Activated naive CD4-positive, alpha-beta T cell treated with anti-CD3 and anti-CD28 coated beads, Interleukin-2, amount 50 U/mL, for 24 hours (primary cell): ENCODE data around the gene ELANE.
"Not testable (repeated sequence)": the region's sequence is repeated elsewhere in the genome, so short reads cannot be mapped to it uniquely, and the experiment has no call there.

Experiments
- H3K27ac Mint-ChIP-seq: one replicate; pipeline ENCODE4 v1.8.0; 2021; ENCODE audit warnings: mild to moderate bottlenecking, mixed read lengths
- H3K27me3 Mint-ChIP-seq: one replicate; pipeline ENCODE4 v1.8.0; 2021; ENCODE audit warnings: mixed read lengths
- H3K36me3 Mint-ChIP-seq: one replicate; pipeline ENCODE4 v1.8.0; 2021; ENCODE audit warnings: mixed read lengths
- H3K4me1 Mint-ChIP-seq: one replicate; pipeline ENCODE4 v1.8.0; 2021; ENCODE audit warnings: mixed read lengths
- H3K4me3 Mint-ChIP-seq: one replicate; pipeline ENCODE4 v1.8.0; 2021; ENCODE audit warnings: mild to moderate bottlenecking, mixed read lengths
- H3K9me3 Mint-ChIP-seq: one replicate; pipeline ENCODE4 v1.8.0; 2021; ENCODE audit warnings: mixed read lengths

Gene ELANE

DNA sequence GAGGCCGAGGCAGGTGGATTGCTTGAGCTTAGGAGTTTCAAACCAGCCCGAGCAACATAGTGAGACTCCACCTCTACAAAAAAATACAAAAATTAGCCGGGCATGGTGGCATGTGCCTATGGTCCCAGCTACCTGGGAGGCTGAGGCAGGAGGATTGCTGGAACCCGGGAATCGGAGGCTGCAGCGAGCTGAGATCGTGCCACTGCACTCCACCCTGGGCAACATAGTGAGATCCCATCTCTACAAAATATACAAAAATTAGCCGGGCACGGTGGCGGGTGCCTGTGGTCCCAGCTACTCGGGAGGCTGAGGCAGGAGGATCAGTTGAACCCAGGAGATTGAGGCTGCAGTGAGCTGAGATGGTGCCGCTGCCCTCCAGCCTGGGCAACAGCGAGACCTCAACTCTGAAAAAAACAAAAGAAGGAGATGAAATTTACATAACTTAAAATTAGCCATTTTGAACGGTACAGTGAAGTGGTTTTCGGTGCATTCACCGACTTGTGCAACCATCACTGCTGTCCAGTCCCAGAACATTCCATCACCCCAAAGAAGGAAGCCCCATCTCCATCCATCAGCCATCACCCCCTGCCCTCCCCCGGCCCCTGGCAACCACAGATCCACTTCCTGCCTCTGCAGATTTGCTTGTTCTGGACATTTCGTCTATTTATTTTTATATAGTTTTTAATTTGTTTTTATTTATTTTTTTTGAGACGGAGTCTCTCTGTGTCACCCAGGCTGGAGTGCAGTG is 26.0 kb upstream of the ELANE start:
- Mint-ChIP-seq H3K27me3 (peaks cover 7% of the 10 kb centered on the region), H3K4me3 (no peak overlapping the region), H3K4me1 (no peaks in the 10 kb centered on the region), H3K9me3 (no peaks in the 10 kb centered on the region), H3K36me3 (no peaks in the 10 kb centered on the region), H3K27ac (no peak overlapping the region)

DNA sequence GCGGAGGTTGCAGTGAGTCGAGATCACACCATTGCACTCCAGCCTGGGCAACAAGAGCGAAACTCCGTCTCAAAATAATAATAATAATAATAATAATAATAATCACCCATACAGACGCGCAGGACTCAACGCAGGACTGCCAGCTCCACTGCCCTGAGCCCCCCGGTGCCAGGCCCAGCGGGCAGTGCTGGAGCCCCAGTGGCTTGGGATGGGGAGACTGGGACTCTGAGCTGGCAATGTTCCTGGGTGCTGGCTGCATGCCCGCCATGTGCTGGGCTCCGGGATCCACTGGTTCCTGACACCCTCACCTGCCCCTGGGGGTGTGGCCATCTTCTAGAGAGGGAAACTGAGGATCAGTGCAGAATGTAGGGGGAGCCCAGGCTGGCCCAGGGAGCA is 24.8 kb upstream of the ELANE start:
- Mint-ChIP-seq H3K4me1 (no peaks in the 10 kb centered on the region), H3K4me3 (no peak overlapping the region), H3K9me3 (no peaks in the 10 kb centered on the region), H3K36me3 (no peaks in the 10 kb centered on the region), H3K27ac (no peak overlapping the region), H3K27me3 (peaks cover 7% of the 10 kb centered on the region)

DNA sequence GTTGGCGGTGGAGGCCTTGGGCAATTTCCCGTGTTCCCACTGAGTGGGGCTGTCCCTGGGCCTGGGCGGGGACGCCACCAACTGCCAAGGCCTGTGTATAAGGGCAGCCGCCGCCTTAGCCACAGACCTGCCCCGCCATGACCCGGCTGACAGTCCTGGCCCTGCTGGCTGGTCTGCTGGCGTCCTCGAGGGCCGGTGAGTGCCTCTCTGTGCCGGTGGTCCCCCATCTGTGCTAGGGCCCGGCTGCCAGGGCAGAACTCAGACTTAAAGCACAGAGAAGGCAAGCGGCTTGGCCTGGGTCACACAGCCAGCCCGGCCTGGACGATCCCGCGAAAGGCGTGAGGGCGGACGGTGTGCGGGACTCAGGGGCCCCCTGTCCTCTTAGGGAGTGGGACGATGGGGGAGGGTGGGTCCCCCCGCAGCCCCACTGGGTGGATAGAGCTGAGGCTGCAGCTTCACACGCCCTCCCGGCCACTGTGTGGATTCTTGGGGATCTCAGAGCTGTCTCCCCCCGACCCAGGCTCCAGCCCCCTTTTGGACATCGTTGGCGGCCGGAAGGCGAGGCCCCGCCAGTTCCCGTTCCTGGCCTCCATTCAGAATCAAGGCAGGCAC is 24.3 kb upstream of the ELANE start, which contains the start of gene AZU1:
Gene AZU1 (plus strand): TSS at position 128 of the 612 bp plus-strand sequence. CDS start 10 bp downstream, at position 138.
- no peak within 1 kb of the TSS for H3K27ac Mint-ChIP-seq
- no peaks in the 10 kb centered on the region for H3K9me3 Mint-ChIP-seq
- H3K27me3 Mint-ChIP-seq = peaks cover 7% of the 10 kb centered on the region
- no peaks in the 10 kb centered on the region for H3K4me1 Mint-ChIP-seq
- H3K36me3 Mint-ChIP-seq = no peaks in the 10 kb centered on the region
- H3K4me3 Mint-ChIP-seq = no peak within 1 kb of the TSS

DNA sequence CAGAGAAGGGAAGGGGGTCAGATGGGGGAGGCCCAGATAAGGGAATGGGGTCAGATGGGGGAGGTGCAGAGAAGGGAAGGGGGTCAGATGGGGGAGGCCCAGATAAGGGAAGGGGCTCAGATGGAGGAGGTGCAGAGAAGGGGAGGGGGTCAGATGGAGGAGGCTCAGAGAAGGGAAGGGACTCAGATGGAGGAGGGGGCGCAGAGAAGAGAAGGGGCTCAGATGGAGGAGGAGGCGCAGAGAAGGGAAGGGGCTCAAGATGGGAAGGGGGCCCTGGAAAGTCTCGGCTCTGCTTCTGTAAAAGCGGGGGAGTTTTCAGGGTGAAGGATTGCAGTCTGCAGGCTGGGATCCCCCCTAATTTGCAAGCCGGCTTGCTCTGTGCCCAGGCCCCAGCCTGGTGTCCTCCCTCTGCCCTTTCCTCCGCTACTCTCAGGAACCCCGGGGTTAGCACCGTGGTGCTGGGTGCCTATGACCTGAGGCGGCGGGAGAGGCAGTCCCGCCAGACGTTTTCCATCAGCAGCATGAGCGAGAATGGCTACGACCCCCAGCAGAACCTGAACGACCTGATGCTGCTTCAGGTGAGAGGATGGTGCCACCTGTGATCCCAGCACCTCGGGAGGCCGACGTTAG is 22.9 kb upstream of the ELANE start:
- no peaks in the 10 kb centered on the region for H3K4me1 Mint-ChIP-seq
- no peaks in the 10 kb centered on the region for H3K9me3 Mint-ChIP-seq
- no peak overlapping the region for H3K4me3 Mint-ChIP-seq
- peaks cover under 1% of the 10 kb centered on the region for H3K27me3 Mint-ChIP-seq
- H3K36me3 Mint-ChIP-seq = no peaks in the 10 kb centered on the region
- no peak overlapping the region for H3K27ac Mint-ChIP-seq

DNA sequence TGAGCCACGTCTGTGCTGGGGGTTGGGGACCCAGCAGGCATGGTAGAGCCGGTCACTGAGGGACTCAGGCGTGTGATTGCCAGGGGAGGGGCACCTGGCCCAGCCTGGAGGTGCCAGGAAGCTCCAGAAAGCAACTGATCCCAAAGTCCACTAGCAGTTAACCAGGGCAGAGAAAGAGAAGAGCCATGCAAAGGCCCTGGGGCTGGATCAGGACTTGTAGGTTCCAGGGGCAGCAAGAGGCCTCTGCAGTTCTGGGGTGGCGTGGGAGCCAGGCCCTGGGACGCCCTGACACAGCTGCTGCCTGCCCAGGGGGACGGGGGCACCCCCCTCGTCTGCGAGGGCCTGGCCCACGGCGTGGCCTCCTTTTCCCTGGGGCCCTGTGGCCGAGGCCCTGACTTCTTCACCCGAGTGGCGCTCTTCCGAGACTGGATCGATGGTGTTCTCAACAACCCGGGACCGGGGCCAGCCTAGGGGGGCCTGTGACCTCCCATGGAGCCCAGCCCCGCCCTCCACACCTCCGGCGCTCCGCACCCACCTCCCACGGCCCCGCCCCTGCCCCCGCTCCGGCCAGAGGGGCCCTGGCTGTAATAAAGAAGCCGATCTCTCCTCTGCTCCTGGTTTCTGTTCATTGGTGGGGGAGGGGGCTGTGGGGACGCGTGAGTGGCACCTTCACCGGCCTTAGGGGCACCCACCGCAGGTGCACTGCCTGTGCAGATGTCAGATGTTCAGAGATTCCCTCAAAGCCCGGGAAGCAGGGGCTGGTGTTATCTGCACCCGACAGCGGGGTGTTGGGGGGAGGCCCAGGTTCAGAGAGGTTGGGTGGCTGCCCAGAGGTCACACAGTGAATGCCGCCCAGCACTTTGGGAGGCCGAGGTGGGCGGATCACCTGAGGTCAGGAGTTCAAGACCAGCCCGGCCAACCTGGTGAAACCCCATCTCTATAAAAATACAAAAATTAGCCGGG is 20.4 kb upstream of the ELANE start:
- Mint-ChIP-seq H3K36me3 (no peaks in the 10 kb centered on the region), H3K4me1 (no peaks in the 10 kb centered on the region), H3K9me3 (no peaks in the 10 kb centered on the region), H3K27me3 (peaks cover 3% of the 10 kb centered on the region), H3K4me3 (no peak overlapping the region), H3K27ac (no peak overlapping the region)

DNA sequence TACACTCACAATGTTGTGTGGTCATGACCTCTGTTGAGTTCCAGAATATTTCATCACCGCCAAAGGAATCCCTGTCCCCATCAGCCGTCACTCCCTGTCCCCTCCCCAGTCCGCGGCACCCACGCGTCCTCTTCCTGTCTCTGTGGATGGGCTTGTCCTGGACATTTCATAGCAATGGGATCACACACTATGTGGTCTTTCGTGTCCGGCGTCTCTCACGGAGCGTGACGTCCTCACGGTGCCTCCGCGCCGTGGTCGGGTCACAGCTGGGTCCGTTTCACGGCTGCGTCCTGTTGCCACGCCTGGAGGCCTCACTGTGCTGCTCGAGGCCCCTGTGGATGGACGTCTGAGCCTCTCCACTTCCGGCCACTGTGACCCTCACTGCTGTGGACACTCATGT is 17.9 kb upstream of the ELANE start:
- Mint-ChIP-seq H3K4me1 (no peaks in the 10 kb centered on the region), H3K27me3 (peaks cover 6% of the 10 kb centered on the region), H3K36me3 (no peaks in the 10 kb centered on the region), H3K9me3 (no peaks in the 10 kb centered on the region), H3K4me3 (no peak overlapping the region), H3K27ac (no peak overlapping the region)

DNA sequence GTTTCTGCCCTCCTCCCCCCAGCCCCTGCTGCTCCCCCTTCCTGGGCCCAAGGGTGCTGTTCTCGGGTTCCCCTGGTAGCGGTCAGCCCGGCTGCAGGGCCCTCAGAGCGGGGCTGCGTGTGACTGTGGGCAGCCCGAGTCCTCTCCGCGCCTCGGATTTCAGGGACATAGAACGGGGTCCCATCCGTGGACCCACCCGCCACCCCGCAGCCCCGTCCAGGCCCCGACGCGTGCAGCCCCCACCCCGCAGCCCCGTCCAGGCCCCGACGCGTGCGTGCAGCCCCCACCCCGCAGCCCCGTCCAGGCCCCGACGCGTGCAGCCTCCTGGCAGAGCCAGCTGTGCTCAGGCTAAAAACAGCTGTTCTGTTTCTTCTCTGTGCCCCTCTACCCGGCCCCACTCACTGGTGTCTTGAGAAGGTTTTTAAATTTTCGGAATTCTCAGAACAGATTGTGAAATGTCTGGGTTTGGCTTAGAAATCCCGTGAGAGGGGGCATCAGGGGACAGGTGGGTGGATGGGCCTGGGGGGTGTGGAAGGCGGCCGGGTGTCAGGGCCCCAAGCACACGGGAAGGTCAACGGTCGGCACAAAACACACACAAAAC is 16.8 kb upstream of the ELANE start:
- H3K9me3 Mint-ChIP-seq = no peaks in the 10 kb centered on the region
- no peaks in the 10 kb centered on the region for H3K4me1 Mint-ChIP-seq
- peaks cover 6% of the 10 kb centered on the region for H3K27me3 Mint-ChIP-seq
- no peak overlapping the region for H3K27ac Mint-ChIP-seq
- H3K36me3 Mint-ChIP-seq = no peaks in the 10 kb centered on the region
- no peak overlapping the region for H3K4me3 Mint-ChIP-seq

DNA sequence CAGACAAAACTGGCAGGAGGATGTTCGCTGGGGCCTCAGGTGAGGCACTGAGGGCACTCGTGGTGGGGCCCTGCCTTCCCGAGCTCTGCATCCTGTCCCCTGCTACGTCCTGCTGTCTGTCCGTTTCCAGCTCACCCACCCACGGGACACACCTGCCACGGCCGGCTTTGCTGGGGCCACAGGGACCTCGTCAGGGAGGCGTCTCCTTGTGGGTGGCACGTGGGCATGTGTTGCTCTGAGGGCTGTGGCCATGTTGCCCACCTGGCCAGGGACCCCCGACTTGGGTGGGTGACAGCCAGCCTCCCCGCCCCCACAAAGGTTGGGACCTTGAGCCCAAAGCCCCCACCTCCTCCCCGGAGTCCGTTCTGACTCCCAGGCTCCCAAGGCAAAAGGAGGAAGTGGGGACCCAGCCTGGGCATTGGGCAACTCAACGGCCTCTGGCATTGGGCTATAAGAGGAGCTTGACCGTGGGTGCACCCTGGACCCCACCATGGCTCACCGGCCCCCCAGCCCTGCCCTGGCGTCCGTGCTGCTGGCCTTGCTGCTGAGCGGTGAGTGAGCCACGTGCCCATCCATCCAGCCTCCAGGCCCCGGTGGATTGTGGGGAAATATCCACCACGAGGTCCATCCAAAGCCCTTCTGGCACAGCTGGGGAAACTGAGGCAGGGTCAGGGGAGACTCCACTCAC is 11.4 kb upstream of the ELANE start, which contains the start of gene PRTN3:
Gene PRTN3 (plus strand): TSS at position 481 of the 688 bp plus-strand sequence. CDS start 10 bp downstream, at position 491.
- Mint-ChIP-seq H3K4me1 (peaks cover 4% of the 10 kb centered on the region), H3K9me3 (no peaks in the 10 kb centered on the region), H3K27me3 (peaks cover 18% of the 10 kb centered on the region), H3K4me3 (no peak within 1 kb of the TSS), H3K27ac (no peak within 1 kb of the TSS), H3K36me3 (no peaks in the 10 kb centered on the region)

DNA sequence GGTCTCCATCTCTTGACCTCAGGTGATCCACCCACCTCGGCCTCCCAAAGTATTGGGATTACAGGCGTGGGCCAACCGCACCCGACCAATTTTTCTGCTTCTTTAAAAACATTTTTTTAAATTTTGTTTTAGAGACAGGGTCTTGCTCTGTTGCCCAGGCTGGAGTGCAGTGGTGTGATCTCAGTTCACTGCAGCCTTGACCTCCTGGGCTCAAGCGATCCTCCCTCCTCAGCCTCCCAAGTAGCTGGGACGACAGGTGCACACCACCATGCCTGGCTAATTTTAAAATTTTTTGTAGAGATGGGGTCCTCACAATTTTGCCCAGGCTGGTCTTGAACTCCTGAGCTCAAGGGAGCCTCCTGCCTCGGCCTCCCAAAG is 9.3 kb upstream of the ELANE start:
- H3K9me3 Mint-ChIP-seq, H3K36me3 Mint-ChIP-seq, H3K4me3 Mint-ChIP-seq, H3K4me1 Mint-ChIP-seq, H3K27ac Mint-ChIP-seq: not testable (repeated sequence)
- H3K27me3 Mint-ChIP-seq = peaks cover 20% of the 10 kb centered on the region

DNA sequence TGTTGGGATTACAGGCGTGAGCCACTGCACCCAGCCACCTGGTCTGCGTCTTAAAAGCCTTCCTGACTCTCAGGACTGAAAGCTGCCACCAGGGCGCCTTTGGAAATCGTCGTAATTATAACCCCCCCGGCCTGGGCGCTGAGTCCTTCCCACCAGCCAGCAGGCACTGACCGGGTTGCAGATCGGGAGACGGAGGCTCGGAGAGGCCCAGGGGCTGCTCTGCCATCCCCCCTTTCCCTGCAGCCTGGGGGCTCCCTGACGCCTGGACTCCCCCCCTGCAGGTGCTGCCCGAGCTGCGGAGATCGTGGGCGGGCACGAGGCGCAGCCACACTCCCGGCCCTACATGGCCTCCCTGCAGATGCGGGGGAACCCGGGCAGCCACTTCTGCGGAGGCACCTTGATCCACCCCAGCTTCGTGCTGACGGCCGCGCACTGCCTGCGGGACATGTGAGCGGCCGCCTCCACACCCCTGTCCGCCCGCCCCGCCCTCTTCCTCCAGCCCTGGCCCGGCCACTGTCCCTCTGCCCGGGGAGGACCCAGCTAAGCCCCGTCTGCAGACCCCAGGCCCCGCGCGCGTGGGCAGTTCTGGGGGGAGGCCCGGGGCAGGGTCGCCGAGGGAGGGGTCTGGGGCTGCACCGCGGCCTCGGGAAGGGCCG is 8.8 kb upstream of the ELANE start:
- H3K27ac Mint-ChIP-seq = no peak overlapping the region
- no peak overlapping the region for H3K4me3 Mint-ChIP-seq
- H3K27me3 Mint-ChIP-seq = peaks cover 22% of the 10 kb centered on the region
- no peaks in the 10 kb centered on the region for H3K36me3 Mint-ChIP-seq
- peaks cover 4% of the 10 kb centered on the region for H3K4me1 Mint-ChIP-seq
- H3K9me3 Mint-ChIP-seq = no peaks in the 10 kb centered on the region

DNA sequence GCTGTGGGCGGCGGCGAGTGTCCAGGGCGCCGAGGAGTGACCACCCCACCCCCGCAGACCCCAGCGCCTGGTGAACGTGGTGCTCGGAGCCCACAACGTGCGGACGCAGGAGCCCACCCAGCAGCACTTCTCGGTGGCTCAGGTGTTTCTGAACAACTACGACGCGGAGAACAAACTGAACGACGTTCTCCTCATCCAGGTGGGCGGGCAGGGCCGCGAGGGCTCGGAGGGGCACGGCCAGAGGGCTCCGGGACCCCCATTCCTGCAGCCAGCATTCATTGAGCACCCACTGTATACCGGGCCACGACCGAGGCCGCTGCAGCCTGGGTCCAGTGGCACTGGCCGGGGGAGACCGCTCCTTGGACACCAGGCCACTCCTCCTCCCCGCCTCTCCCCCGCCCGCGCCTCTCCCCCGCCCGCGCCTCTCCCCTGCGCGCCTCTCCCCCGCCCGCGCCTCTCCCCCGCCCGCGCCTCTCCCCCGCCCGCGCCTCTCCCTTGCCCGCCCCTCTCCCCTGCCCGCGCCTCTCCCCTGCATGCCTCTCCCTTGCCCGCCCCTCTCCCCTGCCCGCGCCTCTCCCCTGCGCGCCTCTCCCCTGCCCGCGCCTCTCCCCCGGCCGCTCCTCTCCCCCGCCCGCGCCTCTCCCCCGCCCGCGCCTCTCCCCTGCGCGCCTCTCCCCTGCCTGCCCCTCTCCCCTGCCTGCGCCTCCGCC is 8.1 kb upstream of the ELANE start:
- Mint-ChIP-seq H3K36me3 (no peaks in the 10 kb centered on the region), H3K4me3 (no peak overlapping the region), H3K27ac (no peak overlapping the region), H3K27me3 (peaks cover 23% of the 10 kb centered on the region), H3K9me3 (no peaks in the 10 kb centered on the region), H3K4me1 (peaks cover 4% of the 10 kb centered on the region)

DNA sequence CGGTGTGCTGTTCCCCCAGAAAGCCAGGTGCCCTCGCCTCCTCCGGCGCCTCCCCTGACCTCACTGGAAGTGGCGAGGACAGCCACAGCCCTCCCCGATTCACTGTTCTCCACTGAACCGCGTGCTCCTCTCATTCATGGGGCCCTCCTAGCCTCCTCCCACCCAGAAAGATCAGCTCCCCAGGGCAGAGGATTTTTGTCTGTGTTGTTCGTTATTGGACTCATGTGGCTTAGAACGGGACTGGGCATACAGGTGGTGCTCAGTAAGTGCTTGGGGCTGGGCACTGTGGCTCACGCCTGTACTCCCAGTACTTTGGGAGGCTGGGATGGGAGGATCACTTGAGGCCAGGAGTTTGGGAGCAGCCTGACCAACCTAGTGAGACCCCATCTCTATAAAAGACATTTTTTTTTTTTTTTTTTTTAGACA is 7.5 kb upstream of the ELANE start:
- Mint-ChIP-seq H3K36me3 (no peaks in the 10 kb centered on the region), H3K9me3 (no peaks in the 10 kb centered on the region), H3K27me3 (peaks cover 24% of the 10 kb centered on the region), H3K4me3 (no peak overlapping the region), H3K4me1 (peaks cover 4% of the 10 kb centered on the region), H3K27ac (no peak overlapping the region)

DNA sequence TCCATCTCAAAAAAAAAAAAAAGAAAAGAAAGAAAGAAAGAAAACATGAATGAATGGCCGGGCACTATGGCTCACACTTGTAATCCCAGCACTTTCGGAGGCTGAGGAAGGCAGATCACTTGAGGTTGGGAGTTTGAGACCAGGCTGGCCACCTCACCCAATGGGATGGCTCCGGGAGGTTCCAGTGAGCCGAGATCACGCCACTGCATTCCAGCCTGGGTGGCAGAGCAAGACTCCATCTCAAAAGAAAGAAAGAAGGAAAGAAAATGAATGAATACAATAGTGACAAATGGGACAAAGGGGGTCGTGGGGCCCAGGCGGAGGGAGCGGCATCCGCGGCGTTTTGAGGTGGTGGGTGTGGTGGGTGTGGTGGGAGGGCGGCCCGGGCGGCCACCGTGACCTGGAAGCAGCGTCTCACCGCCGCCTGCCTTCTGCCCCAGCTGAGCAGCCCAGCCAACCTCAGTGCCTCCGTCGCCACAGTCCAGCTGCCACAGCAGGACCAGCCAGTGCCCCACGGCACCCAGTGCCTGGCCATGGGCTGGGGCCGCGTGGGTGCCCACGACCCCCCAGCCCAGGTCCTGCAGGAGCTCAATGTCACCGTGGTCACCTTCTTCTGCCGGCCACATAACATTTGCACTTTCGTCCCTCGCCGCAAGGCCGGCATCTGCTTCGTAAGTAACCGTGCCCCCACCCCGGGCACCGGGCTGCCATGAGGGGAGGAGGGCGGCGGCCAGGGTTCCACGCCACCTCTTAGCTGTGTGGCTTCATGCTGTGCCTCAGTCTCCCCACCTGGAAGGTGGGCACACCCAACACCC is 6.2 kb upstream of the ELANE start:
- Mint-ChIP-seq H3K9me3 (no peaks in the 10 kb centered on the region), H3K27me3 (peaks cover 26% of the 10 kb centered on the region), H3K4me1 (peaks cover 4% of the 10 kb centered on the region), H3K36me3 (no peaks in the 10 kb centered on the region), H3K4me3 (no peak overlapping the region), H3K27ac (no peak overlapping the region)
